22Rv1 (cell line): Measurements from ENCODE around the gene LMBR1.
A peak's percentile ranks its signal among the peaks of the same experiment; 100 is the strongest.

ENCODE experiments used
- H3K27ac ChIP-seq: fragments of 450-650 bp; 2 replicates; pipeline ENCODE4 v1.5.1; 2017
- ZFX ChIP-seq: fragments of 450-650 bp; IDR thresholded peaks from 2 replicates; pipeline ENCODE4 v1.6.1; 2017; ENCODE audit warnings: antibody characterized with exemption, borderline replicate concordance
- TF ChIP-seq, protein P1 (sequence below): fragments of 450-650 bp; IDR thresholded peaks from 2 replicates; pipeline ENCODE4 v1.5.1; 2017; ENCODE audit warnings: mild to moderate bottlenecking

Gene LMBR1

DNA sequence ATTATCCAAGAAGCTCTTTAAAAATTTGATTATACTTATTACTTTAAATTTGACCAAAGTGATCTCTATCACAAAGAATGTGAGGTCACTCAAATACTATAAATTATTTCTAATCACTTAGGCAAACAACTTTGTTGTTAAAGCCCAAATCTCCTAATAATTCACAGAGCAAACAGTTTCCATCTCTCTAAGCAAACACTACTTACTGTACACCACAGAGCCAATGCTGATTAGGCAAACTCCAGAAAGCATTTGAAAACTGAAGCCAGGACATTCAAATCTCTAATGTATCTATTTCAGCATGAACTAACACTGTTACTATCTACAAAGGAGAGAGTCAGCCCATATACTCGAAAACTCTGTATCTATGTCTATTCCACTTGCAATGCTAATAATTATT lies 145.3 kb downstream of the LMBR1 start:
- TF ChIP-seq ZFX = no peak
- TF ChIP-seq, protein P1, sequence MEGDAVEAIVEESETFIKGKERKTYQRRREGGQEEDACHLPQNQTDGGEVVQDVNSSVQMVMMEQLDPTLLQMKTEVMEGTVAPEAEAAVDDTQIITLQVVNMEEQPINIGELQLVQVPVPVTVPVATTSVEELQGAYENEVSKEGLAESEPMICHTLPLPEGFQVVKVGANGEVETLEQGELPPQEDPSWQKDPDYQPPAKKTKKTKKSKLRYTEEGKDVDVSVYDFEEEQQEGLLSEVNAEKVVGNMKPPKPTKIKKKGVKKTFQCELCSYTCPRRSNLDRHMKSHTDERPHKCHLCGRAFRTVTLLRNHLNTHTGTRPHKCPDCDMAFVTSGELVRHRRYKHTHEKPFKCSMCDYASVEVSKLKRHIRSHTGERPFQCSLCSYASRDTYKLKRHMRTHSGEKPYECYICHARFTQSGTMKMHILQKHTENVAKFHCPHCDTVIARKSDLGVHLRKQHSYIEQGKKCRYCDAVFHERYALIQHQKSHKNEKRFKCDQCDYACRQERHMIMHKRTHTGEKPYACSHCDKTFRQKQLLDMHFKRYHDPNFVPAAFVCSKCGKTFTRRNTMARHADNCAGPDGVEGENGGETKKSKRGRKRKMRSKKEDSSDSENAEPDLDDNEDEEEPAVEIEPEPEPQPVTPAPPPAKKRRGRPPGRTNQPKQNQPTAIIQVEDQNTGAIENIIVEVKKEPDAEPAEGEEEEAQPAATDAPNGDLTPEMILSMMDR = no peak
- H3K27ac ChIP-seq = peak overlapping the region; percentile 32

DNA sequence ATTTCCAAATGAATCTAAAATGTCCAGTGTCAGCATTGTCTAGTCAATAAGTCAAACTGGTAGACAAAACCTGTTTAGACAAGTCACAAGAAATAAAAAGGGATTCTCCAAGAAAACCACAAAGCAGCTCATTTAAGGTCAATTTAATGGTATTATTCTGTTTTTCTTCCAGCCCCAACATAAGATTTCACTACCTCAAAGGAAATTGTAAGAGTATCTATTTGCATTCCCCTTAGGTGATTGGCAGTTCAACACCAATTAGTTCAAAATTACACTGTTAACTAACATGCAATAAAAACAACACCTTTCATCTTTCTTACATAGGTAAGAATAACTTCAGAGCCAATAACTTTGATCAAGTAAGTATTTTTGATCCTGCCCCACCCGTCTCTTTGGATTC lies 146.1 kb downstream of the LMBR1 start:
- no peak for TF ChIP-seq ZFX
- TF ChIP-seq, protein P1 = no peak

DNA sequence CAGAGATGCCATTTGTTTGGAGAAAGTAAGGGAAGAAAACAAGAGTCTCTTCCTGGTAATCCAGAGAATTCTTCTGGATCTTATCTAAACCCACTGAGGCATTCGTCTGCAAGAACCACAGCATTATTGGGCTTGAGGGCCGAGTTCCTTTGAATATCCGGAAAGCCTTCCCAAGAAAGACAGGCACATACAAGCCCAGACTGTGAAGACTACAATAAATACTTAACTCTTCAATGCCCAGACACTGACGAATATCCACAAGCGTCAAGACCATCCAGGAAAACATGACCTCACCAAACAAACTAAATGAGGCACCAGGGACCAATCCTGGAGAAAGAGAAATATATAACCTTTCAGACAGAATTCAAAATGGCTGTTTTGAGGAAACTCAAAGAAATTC lies 153.4 kb downstream of the LMBR1 start:
- no peak for TF ChIP-seq ZFX
- TF ChIP-seq, protein P1 = no peak
- H3K27ac ChIP-seq = no peak overlapping the region

More for the DNA sequence above, 146.1 kb downstream of the LMBR1 start:
- no peak overlapping the region for H3K27ac ChIP-seq

- H3K27ac ChIP-seq = no peak overlapping the region
- TF ChIP-seq, protein P1 = no peak
- no peak for TF ChIP-seq ZFX
These were observed 157.1 kb downstream of the LMBR1 start for GRCh38 chr7:156735851-156736250.

GRCh38 chr7:156733638-156734037 lies 159.3 kb downstream of the LMBR1 start:
- TF ChIP-seq, protein P1 = no peak
- no peak for TF ChIP-seq ZFX
- H3K27ac ChIP-seq = no peak overlapping the region

GRCh38 chr7:156732091-156732625 lies 160.8 kb downstream of the LMBR1 start:
- TF ChIP-seq, protein P1 = no peak
- TF ChIP-seq ZFX = no peak
- H3K27ac ChIP-seq = no peak overlapping the region

DNA sequence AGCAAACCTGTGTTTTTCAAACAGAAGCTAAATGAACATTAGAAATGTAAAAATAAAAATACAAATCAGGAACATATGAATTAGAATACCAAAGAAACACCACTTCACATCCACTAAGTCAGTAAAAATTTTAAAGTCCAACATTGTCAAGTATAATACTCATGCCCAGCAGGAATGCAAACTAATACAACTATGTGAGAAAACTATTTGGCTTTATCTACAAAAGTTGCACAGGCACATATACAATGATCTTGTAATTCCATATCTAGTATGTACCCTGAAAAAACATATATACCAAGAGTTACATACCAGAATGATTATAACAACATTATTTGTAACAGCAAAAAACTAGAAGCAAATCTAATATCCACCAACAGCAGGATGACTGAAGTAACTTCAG lies 161.3 kb downstream of the LMBR1 start:
- no peak overlapping the region for H3K27ac ChIP-seq
- TF ChIP-seq, protein P1 = no peak
- TF ChIP-seq ZFX = no peak
